HepG2 (cell line): ENCODE measurements around the gene BCKDHB. TPM values are rescaled to one million over a fixed set of nuclear protein-coding genes. Genes with fewer than 3 reads are reported as not detected.

Experiments
- ATAC-seq: fragments of 200-7000 bp; cut with Tn5 transposase; 3 replicates; pipeline ENCODE4 v1.9.1; 2020; ENCODE audit warnings: mild to moderate bottlenecking, moderate library complexity
- BruUV-seq: library from RNA; stranded (reverse); fragments of 400-500 nt; replicated peaks from 2 replicates; lab custom pipeline; 2021; lab: Mats Ljungman, UMichigan
- CTCF ChIA-PET: fragments of 300-600 bp; formaldehyde crosslinking; extraction: SDS; loops from one replicate; lab custom pipeline; 2021; ENCODE audit warnings: low total read pairs, inconsistent platforms, low intra/inter-chr PET ratio; lab: Yijun Ruan, JAX
- POLR2A ChIA-PET: fragments of 350-600 bp; sonication (Branson Sonifier 250); formaldehyde crosslinking; loops from one replicate; lab custom pipeline; 2020; ENCODE audit warnings: antibody characterized with exemption, inconsistent platforms; lab: Yijun Ruan, JAX
- DNase-seq: peaks from one replicate; pipeline ENCODE4 v3.0.0-alpha.2; 2015; ENCODE audit warnings: low spot score
- FAIRE-seq: peaks from 3 replicates; lab custom pipeline; 2011; peaks lifted over from hg19 to GRCh38; lab: Jason Lieb, UNC
- H2AFZ ChIP-seq: one replicate; pipeline ENCODE4 v1.6.1; 2011; ENCODE audit warnings: low read length, inconsistent platforms
- H3K27ac ChIP-seq: fragments of 300-600 bp; 3 replicates; pipeline ENCODE4 v1.8.0; 2011; ENCODE audit warnings: mixed run types, mild to moderate bottlenecking, mixed read lengths, low read length, inconsistent platforms; ENCODE audit not compliant: insufficient read depth; ENCODE audit errors: extremely low read length
- H3K27me3 ChIP-seq, 2 experiments: fragments of 200-600 bp in 1 of 2; 2 replicates in 1 of 2; 3 replicates in 1 of 2; pipeline versions ENCODE4 v1.6.0 to v1.8.0; 2011; ENCODE audit warnings: low read length in 2 of 2, mild to moderate bottlenecking in 2 of 2, moderate library complexity in 2 of 2, inconsistent platforms in 1 of 2; ENCODE audit not compliant: insufficient read depth in 2 of 2, control insufficient read depth in 1 of 2
- H3K36me3 ChIP-seq, 2 experiments: fragments of 200-600 bp in 1 of 2; replicated peaks in 1 of 2; 2 replicates in 1 of 2; 3 replicates in 1 of 2; pipeline versions ENCODE4 v1.5.1 to v1.8.0; 2011; ENCODE audit warnings: low read length in 2 of 2, inconsistent platforms in 1 of 2; ENCODE audit not compliant: insufficient read depth in 2 of 2, control insufficient read depth in 1 of 2
- H3K4me1 ChIP-seq: 2 replicates; pipeline ENCODE4 v1.5.1; 2012; ENCODE audit warnings: low read length, inconsistent platforms; ENCODE audit not compliant: insufficient read depth
- H3K4me2 ChIP-seq: 2 replicates; pipeline ENCODE4 v1.6.0; 2011; ENCODE audit warnings: low read depth, low read length, inconsistent platforms
- H3K4me3 ChIP-seq, 3 experiments: fragments of 200-600 bp in 1 of 3; sonication (generic), shearing (Covaris generic) in 1 of 3; replicated peaks in 1 of 3; 2 replicates each; pipeline ENCODE4 v1.5.1; 2011 to 2016; ENCODE audit warnings: low read length in 3 of 3, inconsistent platforms in 2 of 3, low read depth in 2 of 3, mild to moderate bottlenecking in 2 of 3, control low read depth in 1 of 3, mixed read lengths in 1 of 3; ENCODE audit not compliant: insufficient read depth in 1 of 3
- H3K79me2 ChIP-seq: one replicate; pipeline ENCODE4 v1.6.1; 2011; ENCODE audit warnings: low read length, inconsistent platforms; ENCODE audit not compliant: insufficient read depth
- H3K9ac ChIP-seq: 2 replicates; pipeline ENCODE4 v1.6.0; 2011; ENCODE audit warnings: mild to moderate bottlenecking, low read depth, low read length, inconsistent platforms; ENCODE audit not compliant: insufficient read depth
- H3K9me3 ChIP-seq: 2 replicates; pipeline ENCODE4 v1.5.1; 2012; ENCODE audit warnings: mild to moderate bottlenecking, low read length
- H4K20me1 ChIP-seq: 2 replicates; pipeline ENCODE4 v1.6.0; 2011; ENCODE audit warnings: inconsistent platforms, mild to moderate bottlenecking, low read length, moderate library complexity; ENCODE audit not compliant: insufficient read depth
- CEBPB ChIP-seq: IDR thresholded peaks from 2 replicates; pipeline ENCODE4 v1.6.1; 2011; ENCODE audit warnings: low read depth, low read length, improper control_type of control experiment, borderline replicate concordance
- HDAC2 ChIP-seq: sonication (generic); formaldehyde crosslinking; IDR thresholded peaks from 2 replicates; pipeline ENCODE4 v1.4.0; 2020; ENCODE audit warnings: missing genetic modification reagents
- KDM2A ChIP-seq: sonication (generic); formaldehyde crosslinking; IDR thresholded peaks from 2 replicates; pipeline ENCODE4 v1.4.0; 2020; ENCODE audit warnings: low read depth, missing genetic modification reagents, borderline replicate concordance
- MXD4 ChIP-seq: IDR thresholded peaks from 2 replicates; pipeline ENCODE4 v1.6.1; 2016; ENCODE audit warnings: mild to moderate bottlenecking, missing biosample characterization, missing genetic modification reagents
- NAIF1 ChIP-seq: sonication (generic); formaldehyde crosslinking; IDR thresholded peaks from 2 replicates; pipeline ENCODE4 v1.5.0; 2020; ENCODE audit warnings: mild to moderate bottlenecking, missing genetic modification reagents, borderline replicate concordance
- NR2F1 ChIP-seq, 2 experiments: fragments of 450-650 bp in 1 of 2; formaldehyde crosslinking in 1 of 2; IDR thresholded peaks; 2 replicates each; pipeline versions ENCODE4 v1.5.0 to v1.6.1; 2016 to 2020; ENCODE audit warnings: mild to moderate bottlenecking in 1 of 2, missing compliant biosample characterization in 1 of 2, missing genetic modification reagents in 1 of 2, moderate library complexity in 1 of 2
- SALL1 ChIP-seq: sonication (generic); formaldehyde crosslinking; IDR thresholded peaks from 2 replicates; pipeline ENCODE4 v1.8.0; 2022; ENCODE audit warnings: mild to moderate bottlenecking, missing genetic modification reagents
- SATB2 ChIP-seq: sonication (generic); formaldehyde crosslinking; IDR thresholded peaks from 2 replicates; pipeline ENCODE4 v1.5.0; 2020; ENCODE audit warnings: missing genetic modification reagents
- SNAPC2 ChIP-seq: sonication (generic); formaldehyde crosslinking; IDR thresholded peaks from 2 replicates; pipeline ENCODE4 v1.8.1; 2022; ENCODE audit warnings: mild to moderate bottlenecking, missing genetic modification reagents
- TOE1 ChIP-seq: sonication (generic); formaldehyde crosslinking; IDR thresholded peaks from 2 replicates; pipeline ENCODE4 v1.4.0; 2020; ENCODE audit warnings: mild to moderate bottlenecking, missing genetic modification reagents
- ZNF124 ChIP-seq: sonication (generic); formaldehyde crosslinking; IDR thresholded peaks from 2 replicates; pipeline ENCODE4 v1.4.0; 2020; ENCODE audit warnings: missing genetic modification reagents
- ZNF17 ChIP-seq: sonication (generic); formaldehyde crosslinking; IDR thresholded peaks from 2 replicates; pipeline ENCODE4 v1.5.0; 2020; ENCODE audit warnings: mild to moderate bottlenecking, missing genetic modification reagents
- ZNF24 ChIP-seq: fragments of 450-650 bp; IDR thresholded peaks from 2 replicates; pipeline ENCODE4 v1.6.1; 2017; ENCODE audit warnings: antibody characterized with exemption, mild to moderate bottlenecking
- ZNF709 ChIP-seq: sonication (generic); formaldehyde crosslinking; IDR thresholded peaks from 2 replicates; pipeline ENCODE4 v1.5.0; 2020; ENCODE audit warnings: mild to moderate bottlenecking, missing genetic modification reagents
- WGBS: methylation state at CpG from one replicate; pipeline ENCODE4 v1.1.6; 2017; ENCODE audit warnings: low lambda C conversion rate; 5-methylcytosine and 5-hydroxymethylcytosine counted together
- in situ Hi-C: cut with HindIII; loops from 2 replicates; pipeline ENCODE4 v1.10.0; 2017; ENCODE audit warnings: low pct_unique_long_range_greater_than_20kb; ENCODE audit not compliant: extremely low pct_ligation_motif_present
- intact Hi-C: fragments of 100-400 bp; cut with micrococcal nuclease; formaldehyde crosslinking; loops from one replicate; pipeline ENCODE4 v1.10.0; 2022; ENCODE audit not compliant: unreplicated experiment
- polyA plus RNA-seq, 8 experiments: library from polyadenylated mRNA; depleted of rRNA in 3 of 8; stranded (reverse) in 7 of 8; unstranded in 1 of 8; fragments of >200 nt; fragmentation: Illumina TruSeq in 4 of 8; extraction: Trizol in 4 of 8; gene quantifications; 2 replicates each; pipeline versions ENCODE4 v1.2.1 to v1.2.3, GENCODE V29; 2011 to 2016; ENCODE audit warnings: low read depth in 4 of 8, missing spikeins in 1 of 8, mixed read lengths in 1 of 8; ENCODE audit not compliant: insufficient read depth in 1 of 8
- total RNA-seq, 5 experiments: library from RNA; depleted of rRNA; stranded (reverse); fragments of >200 nt; fragmentation: Illumina TruSeq; extraction: Trizol; gene quantifications; 2 replicates each; pipeline ENCODE4 v1.2.3, GENCODE V29; 2016; ENCODE audit warnings: low read depth in 1 of 5
- TF ChIP-seq, protein P1 (sequence below): sonication (generic); formaldehyde crosslinking; IDR thresholded peaks from 2 replicates; pipeline ENCODE4 v1.4.0; 2020; ENCODE audit warnings: missing genetic modification reagents, borderline replicate concordance
- TF ChIP-seq, protein P2 (sequence below): IDR thresholded peaks from 2 replicates; pipeline ENCODE4 v1.6.1; 2016; ENCODE audit warnings: missing compliant biosample characterization, missing genetic modification reagents, borderline replicate concordance
- TF ChIP-seq, protein P3 (sequence below): sonication (generic); formaldehyde crosslinking; IDR thresholded peaks from 2 replicates; pipeline ENCODE4 v1.8.1; 2022; ENCODE audit warnings: low read depth, mild to moderate bottlenecking, missing genetic modification reagents
- TF ChIP-seq, protein P4 (sequence below): sonication (generic); formaldehyde crosslinking; IDR thresholded peaks from 2 replicates; pipeline ENCODE4 v1.5.0; 2020; ENCODE audit warnings: mild to moderate bottlenecking, missing genetic modification reagents

Gene BCKDHB
- total and polyA plus RNA-seq, 2 of the 13 experiments (the other 11 are each of a cell fraction or from before 2014, with no cell fraction given), result 10.8 to 13.6 TPM

DNA sequence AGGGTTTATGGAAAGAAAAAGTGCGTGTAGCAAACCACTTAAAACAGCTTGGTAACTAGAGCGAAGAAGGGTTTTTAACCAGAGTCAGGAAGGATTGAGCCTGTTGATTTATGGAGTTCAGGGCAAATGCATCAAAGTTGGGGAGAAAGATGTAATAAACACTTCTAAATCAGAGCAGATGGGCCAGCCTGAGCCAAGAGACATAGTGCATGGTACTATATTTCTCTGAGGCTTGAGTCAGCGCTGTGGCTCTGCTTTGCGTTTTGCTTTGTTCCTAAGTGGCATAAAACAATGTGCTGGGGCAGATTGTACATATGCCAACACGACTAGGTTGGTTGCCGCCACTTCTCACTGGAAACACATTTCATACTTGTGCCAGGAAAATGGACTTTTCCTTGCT lies 111.3 kb downstream of the BCKDHB start (continued):
- TF ChIP-seq SNAPC2 (CRISPR knock-in tag), result no peak
- no peak for TF ChIP-seq SATB2
- no peak for TF ChIP-seq MXD4 (CRISPR knock-in tag)
- TF ChIP-seq, protein P1, sequence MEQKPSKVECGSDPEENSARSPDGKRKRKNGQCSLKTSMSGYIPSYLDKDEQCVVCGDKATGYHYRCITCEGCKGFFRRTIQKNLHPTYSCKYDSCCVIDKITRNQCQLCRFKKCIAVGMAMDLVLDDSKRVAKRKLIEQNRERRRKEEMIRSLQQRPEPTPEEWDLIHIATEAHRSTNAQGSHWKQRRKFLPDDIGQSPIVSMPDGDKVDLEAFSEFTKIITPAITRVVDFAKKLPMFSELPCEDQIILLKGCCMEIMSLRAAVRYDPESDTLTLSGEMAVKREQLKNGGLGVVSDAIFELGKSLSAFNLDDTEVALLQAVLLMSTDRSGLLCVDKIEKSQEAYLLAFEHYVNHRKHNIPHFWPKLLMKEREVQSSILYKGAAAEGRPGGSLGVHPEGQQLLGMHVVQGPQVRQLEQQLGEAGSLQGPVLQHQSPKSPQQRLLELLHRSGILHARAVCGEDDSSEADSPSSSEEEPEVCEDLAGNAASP (CRISPR knock-in tag), result no peak

DNA sequence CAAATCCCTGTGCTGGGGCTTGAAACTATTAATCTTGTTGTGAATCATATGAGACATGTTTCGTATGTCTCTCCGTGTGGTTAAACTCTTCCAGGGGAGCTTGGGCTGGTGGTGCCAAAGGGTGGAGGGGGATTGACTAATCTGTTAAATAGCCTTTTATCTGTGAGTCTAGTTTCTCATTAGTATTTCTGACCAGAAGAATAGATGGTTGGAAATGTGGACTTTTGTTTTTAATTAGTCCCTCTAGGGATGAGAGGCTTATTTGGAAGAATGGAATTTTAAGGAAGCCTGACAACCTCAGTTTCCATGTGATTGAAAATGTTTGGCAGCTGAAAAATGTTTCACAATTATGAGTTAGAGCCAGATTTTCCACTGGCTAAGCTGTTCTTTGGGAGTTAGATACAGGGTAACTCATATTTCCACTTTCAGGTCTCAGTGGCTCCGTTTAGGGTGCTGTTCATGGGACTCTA lies 117.3 kb downstream of the BCKDHB start:
- no peak for FAIRE-seq
- BruUV-seq, result no TSS peak
- 95% methylated on average over 3 of the region's 3 CpGs for WGBS
- H3K27ac ChIP-seq, result no peak overlapping the region
- no peak overlapping the region for H3K4me3 ChIP-seq
- H3K36me3 ChIP-seq, result no peaks in the 10 kb centered on the region
- no peak overlapping the region for H3K9ac ChIP-seq
- ChIA-PET CTCF (no interaction called here), POLR2A (no interaction called here)
- H3K79me2 ChIP-seq, result no peaks in the 10 kb centered on the region
- no peak for ATAC-seq
- H3K9me3 ChIP-seq, result no peaks in the 10 kb centered on the region
- H4K20me1 ChIP-seq, result no peaks in the 10 kb centered on the region
- DNase-seq, result no peak
- no peaks in the 10 kb centered on the region for H3K4me1 ChIP-seq
- no peak overlapping the region for H2AFZ ChIP-seq
- intact Hi-C loops, result no loop called here
- H3K27me3 ChIP-seq, result no peaks in the 10 kb centered on the region
- in situ Hi-C loops, result no loop called here
- H3K4me2 ChIP-seq, result no peak overlapping the region
- no peak for TF ChIP-seq KDM2A (CRISPR knock-in tag)
- TF ChIP-seq ZNF24, result no peak
- no peak for TF ChIP-seq HDAC2 (CRISPR knock-in tag)
- TF ChIP-seq NR2F1 (CRISPR knock-in tag; IDR thresholded peaks at IDR 0.05), result no peak
- TF ChIP-seq NAIF1, result no peak
- TF ChIP-seq, protein P2, sequence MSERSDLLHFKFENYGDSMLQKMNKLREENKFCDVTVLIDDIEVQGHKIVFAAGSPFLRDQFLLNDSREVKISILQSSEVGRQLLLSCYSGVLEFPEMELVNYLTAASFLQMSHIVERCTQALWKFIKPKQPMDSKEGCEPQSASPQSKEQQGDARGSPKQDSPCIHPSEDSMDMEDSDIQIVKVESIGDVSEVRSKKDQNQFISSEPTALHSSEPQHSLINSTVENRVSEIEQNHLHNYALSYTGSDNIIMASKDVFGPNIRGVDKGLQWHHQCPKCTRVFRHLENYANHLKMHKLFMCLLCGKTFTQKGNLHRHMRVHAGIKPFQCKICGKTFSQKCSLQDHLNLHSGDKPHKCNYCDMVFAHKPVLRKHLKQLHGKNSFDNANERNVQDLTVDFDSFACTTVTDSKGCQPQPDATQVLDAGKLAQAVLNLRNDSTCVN (CRISPR knock-in tag), result no peak
- no peak for TF ChIP-seq CEBPB
- TF ChIP-seq ZNF709 (CRISPR knock-in tag), result no peak
- TF ChIP-seq, protein P3, sequence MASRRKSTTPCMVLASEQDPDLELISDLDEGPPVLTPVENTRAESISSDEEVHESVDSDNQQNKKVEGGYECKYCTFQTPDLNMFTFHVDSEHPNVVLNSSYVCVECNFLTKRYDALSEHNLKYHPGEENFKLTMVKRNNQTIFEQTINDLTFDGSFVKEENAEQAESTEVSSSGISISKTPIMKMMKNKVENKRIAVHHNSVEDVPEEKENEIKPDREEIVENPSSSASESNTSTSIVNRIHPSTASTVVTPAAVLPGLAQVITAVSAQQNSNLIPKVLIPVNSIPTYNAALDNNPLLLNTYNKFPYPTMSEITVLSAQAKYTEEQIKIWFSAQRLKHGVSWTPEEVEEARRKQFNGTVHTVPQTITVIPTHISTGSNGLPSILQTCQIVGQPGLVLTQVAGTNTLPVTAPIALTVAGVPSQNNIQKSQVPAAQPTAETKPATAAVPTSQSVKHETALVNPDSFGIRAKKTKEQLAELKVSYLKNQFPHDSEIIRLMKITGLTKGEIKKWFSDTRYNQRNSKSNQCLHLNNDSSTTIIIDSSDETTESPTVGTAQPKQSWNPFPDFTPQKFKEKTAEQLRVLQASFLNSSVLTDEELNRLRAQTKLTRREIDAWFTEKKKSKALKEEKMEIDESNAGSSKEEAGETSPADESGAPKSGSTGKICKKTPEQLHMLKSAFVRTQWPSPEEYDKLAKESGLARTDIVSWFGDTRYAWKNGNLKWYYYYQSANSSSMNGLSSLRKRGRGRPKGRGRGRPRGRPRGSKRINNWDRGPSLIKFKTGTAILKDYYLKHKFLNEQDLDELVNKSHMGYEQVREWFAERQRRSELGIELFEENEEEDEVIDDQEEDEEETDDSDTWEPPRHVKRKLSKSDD (CRISPR knock-in tag), result no peak
- no peak for TF ChIP-seq ZNF124 (CRISPR knock-in tag)
- TF ChIP-seq, protein P4, sequence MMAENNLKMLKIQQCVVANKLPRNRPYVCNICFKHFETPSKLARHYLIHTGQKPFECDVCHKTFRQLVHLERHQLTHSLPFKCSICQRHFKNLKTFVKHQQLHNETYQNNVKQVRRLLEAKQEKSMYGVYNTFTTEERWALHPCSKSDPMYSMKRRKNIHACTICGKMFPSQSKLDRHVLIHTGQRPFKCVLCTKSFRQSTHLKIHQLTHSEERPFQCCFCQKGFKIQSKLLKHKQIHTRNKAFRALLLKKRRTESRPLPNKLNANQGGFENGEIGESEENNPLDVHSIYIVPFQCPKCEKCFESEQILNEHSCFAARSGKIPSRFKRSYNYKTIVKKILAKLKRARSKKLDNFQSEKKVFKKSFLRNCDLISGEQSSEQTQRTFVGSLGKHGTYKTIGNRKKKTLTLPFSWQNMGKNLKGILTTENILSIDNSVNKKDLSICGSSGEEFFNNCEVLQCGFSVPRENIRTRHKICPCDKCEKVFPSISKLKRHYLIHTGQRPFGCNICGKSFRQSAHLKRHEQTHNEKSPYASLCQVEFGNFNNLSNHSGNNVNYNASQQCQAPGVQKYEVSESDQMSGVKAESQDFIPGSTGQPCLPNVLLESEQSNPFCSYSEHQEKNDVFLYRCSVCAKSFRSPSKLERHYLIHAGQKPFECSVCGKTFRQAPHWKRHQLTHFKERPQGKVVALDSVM (CRISPR knock-in tag), result no peak
- TF ChIP-seq ZNF17 (CRISPR knock-in tag), result no peak
- no peak for TF ChIP-seq TOE1 (CRISPR knock-in tag)
- TF ChIP-seq SALL1 (CRISPR knock-in tag), result no peak
